Measurements from ENCODE around the gene SLC15A1. TPM values are rescaled to one million over a fixed set of nuclear protein-coding genes. Genes with fewer than 3 reads are reported as not detected.

SLC15A1 gene
- total RNA-seq, 1 donor from 2014 or later = not detected

GRCh38 chr13:98781905-98782304, 29.4 kb upstream of the SLC15A1 start:
- peaks cover 6% of the 10 kb centered on the region for H3K27me3 Mint-ChIP-seq (ENCODE audit: low read depth)
- no peaks in the 10 kb centered on the region for H3K36me3 Mint-ChIP-seq (ENCODE audit: low read depth)
- H3K4me1 Mint-ChIP-seq (ENCODE audit: low read depth) = peaks cover 2% of the 10 kb centered on the region
- H3K9me3 Mint-ChIP-seq (ENCODE audit: low read depth) = peaks cover 6% of the 10 kb centered on the region
- no peak overlapping the region for H3K4me3 Mint-ChIP-seq (ENCODE audit: unreplicated experiment)
- H3K27ac Mint-ChIP-seq (ENCODE audit: unreplicated experiment) = no peak overlapping the region
- DNase-seq (ENCODE audit: low spot score) = no peak
- TF ChIP-seq, protein P1, sequence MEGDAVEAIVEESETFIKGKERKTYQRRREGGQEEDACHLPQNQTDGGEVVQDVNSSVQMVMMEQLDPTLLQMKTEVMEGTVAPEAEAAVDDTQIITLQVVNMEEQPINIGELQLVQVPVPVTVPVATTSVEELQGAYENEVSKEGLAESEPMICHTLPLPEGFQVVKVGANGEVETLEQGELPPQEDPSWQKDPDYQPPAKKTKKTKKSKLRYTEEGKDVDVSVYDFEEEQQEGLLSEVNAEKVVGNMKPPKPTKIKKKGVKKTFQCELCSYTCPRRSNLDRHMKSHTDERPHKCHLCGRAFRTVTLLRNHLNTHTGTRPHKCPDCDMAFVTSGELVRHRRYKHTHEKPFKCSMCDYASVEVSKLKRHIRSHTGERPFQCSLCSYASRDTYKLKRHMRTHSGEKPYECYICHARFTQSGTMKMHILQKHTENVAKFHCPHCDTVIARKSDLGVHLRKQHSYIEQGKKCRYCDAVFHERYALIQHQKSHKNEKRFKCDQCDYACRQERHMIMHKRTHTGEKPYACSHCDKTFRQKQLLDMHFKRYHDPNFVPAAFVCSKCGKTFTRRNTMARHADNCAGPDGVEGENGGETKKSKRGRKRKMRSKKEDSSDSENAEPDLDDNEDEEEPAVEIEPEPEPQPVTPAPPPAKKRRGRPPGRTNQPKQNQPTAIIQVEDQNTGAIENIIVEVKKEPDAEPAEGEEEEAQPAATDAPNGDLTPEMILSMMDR (IDR thresholded peaks at IDR 0.05) = no peak

- Mint-ChIP-seq H3K36me3 (ENCODE audit: low read depth) (no peaks in the 10 kb centered on the region), H3K27ac (ENCODE audit: unreplicated experiment) (no peak overlapping the region), H3K4me3 (ENCODE audit: unreplicated experiment) (no peak overlapping the region), H3K4me1 (ENCODE audit: low read depth) (peaks cover 2% of the 10 kb centered on the region), H3K27me3 (ENCODE audit: low read depth) (peaks cover 3% of the 10 kb centered on the region), H3K9me3 (ENCODE audit: low read depth) (peaks cover 6% of the 10 kb centered on the region)
- DNase-seq (ENCODE audit: low spot score) = no peak
- TF ChIP-seq, protein P1 (IDR thresholded peaks at IDR 0.05) = no peak
Measured at GRCh38 chr13:98781470-98781869, 29.0 kb upstream of the SLC15A1 start.

DNA sequence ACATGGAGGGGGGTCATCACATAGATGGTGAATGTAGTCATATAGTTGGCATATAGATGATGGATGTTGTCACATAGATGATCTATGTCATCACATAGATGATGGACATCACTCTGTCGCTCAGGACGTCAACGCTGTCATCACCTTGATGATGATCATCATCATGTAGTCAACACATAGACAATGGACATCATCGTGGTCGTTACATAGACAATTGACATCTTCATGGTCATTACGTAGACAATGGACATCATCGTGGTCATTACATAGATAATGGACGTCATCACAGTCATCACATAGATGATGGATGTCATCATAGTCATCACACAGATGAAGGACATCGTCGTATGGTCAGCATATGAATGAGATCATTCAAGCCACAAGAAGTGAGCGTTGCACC, 28.6 kb upstream of the SLC15A1 start:
- Mint-ChIP-seq H3K27ac (ENCODE audit: unreplicated experiment) (no peak overlapping the region), H3K27me3 (ENCODE audit: low read depth) (peaks cover 3% of the 10 kb centered on the region), H3K4me3 (ENCODE audit: unreplicated experiment) (no peak overlapping the region), H3K36me3 (ENCODE audit: low read depth) (no peaks in the 10 kb centered on the region), H3K9me3 (ENCODE audit: low read depth) (peaks cover 6% of the 10 kb centered on the region), H3K4me1 (ENCODE audit: low read depth) (peaks cover 4% of the 10 kb centered on the region)
- TF ChIP-seq, protein P1 (IDR thresholded peaks at IDR 0.05) = no peak
- DNase-seq (ENCODE audit: low spot score) = no peak

GRCh38 chr13:98780451-98780850, 28.0 kb upstream of the SLC15A1 start:
- TF ChIP-seq, protein P1 (IDR thresholded peaks at IDR 0.05) = no peak

GRCh38 chr13:98779695-98780094, 27.2 kb upstream of the SLC15A1 start:
- peaks cover 3% of the 10 kb centered on the region for H3K27me3 Mint-ChIP-seq (ENCODE audit: low read depth)
- H3K4me3 Mint-ChIP-seq (ENCODE audit: unreplicated experiment) = no peak overlapping the region
- DNase-seq (ENCODE audit: low spot score) = no peak
- H3K4me1 Mint-ChIP-seq (ENCODE audit: low read depth) = peaks cover 9% of the 10 kb centered on the region
- H3K36me3 Mint-ChIP-seq (ENCODE audit: low read depth) = no peaks in the 10 kb centered on the region
- peaks cover 6% of the 10 kb centered on the region for H3K9me3 Mint-ChIP-seq (ENCODE audit: low read depth)
- no peak overlapping the region for H3K27ac Mint-ChIP-seq (ENCODE audit: unreplicated experiment)
- TF ChIP-seq, protein P1 (IDR thresholded peaks at IDR 0.05) = no peak

More at GRCh38 chr13:98780451-98780850, 28.0 kb upstream of the SLC15A1 start:
- H3K36me3 Mint-ChIP-seq (ENCODE audit: low read depth) = no peaks in the 10 kb centered on the region
- DNase-seq (ENCODE audit: low spot score) = no peak
- H3K27ac Mint-ChIP-seq (ENCODE audit: unreplicated experiment) = no peak overlapping the region
- H3K4me1 Mint-ChIP-seq (ENCODE audit: low read depth) = peaks cover 9% of the 10 kb centered on the region
- H3K9me3 Mint-ChIP-seq (ENCODE audit: low read depth) = peaks cover 6% of the 10 kb centered on the region
- peaks cover 3% of the 10 kb centered on the region for H3K27me3 Mint-ChIP-seq (ENCODE audit: low read depth)
- H3K4me3 Mint-ChIP-seq (ENCODE audit: unreplicated experiment) = no peak overlapping the region

Measured in chondrocyte (in vitro differentiated cells).